ENCODE data around the gene FRY.
"Not testable (repeated sequence)": the region's sequence is repeated elsewhere in the genome, so short reads cannot be mapped to it uniquely, and the experiment has no call there.

The FRY gene

DNA sequence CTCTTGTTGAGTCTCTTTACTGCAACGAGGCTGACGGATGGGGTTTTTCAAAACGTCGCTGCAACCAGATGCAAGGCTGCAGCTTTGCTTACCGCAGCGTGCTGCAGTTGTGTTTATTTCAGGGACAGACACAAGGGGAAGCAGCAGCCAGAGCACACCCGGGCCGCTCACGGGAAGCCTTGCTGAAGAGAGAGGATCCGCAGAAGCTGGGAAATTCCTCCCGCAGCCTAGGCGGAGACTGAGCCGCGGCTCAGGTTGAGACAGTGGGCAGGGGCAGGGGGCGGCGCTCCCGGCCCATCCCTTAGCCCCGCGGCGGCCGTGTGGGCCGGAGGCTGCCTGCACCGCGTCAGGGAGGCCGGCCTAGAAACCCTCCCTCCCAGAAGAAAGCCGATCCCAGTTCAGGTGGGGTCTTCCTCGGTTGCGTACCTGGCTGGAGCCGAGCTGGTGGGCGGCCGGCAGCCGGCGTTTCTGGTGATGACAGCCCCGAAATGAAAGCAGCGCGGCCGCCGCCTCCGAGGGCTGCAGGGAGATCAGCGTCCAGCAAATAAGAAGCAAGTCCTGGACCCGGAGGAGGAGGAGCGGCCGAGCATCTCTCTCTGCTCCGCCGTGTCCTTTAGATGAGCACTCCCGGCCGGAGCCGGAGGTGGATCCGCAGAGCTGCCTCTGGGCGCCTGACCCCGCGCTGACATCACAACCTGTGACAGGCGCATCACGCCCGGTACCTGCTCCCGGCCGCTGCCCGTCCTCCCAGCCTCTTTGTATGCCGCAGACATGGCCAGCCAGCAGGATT is at the start of gene FRY:
Gene FRY (plus strand): TSS at position 750 of the 790 bp plus-strand sequence. CDS start 22 bp downstream, at position 772.
- no peak for DNase-seq (ENCODE audit: low read depth, low spot score)

DNA sequence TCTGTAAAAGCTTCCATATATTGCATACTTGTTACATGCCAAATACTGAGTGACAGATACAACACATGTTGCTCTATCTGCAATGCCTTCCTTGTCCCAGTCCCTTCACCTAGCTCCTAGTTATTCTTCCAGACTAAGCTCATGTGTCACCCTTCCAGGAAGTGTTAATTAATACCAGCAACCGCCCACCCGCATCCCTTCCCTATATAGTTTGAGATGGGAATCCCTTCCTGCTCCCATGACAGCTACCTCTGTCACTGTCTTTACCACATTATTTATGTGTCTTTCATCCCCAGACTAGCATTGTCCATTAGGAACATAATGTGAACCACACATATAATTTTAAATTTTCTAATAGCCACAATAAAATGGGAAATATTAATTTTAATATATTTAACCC is 49.5 kb upstream of the FRY start:
- no peak for DNase-seq (ENCODE audit: low read depth, low spot score)

DNA sequence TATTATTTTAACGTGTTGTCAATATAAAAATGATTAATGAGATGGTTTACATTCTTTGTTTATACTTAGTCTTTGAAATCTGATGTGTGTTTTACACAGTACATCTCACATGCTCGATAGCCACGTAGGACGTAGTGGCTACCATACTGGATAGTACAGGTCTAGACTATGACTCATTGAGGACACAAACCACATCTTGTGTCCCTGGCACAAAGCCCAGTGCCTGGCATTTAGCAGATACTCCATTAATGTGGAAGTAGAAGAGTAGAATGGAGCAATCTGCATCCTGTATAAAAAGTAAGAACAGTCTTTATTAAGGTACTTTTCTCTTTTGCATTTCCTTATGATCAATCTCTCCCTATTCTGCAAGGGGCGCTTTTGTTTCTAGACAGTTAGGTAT is 49.0 kb upstream of the FRY start:
- no peak for DNase-seq (ENCODE audit: low read depth, low spot score)

DNA sequence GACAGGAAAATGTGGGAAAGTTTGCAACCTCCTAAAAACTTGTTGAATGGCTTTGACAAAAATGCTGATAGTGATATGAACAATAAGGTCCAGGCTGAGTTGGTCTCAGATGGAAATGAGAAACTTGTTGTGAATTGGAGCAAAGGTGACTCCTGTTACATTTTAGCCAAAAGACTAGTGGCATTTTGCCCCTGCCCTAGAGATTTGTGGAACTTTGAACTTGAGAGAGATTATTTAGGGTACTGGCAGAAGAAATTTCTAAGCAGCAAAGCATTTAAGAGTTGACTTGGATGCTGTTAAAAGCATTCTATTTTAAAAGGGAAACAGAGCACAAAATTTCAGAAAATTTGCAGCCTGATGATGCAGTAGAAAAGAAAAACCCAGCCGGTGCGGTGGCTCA is 47.9 kb upstream of the FRY start:
- DNase-seq (ENCODE audit: low read depth, low spot score), result not testable (repeated sequence)

DNA sequence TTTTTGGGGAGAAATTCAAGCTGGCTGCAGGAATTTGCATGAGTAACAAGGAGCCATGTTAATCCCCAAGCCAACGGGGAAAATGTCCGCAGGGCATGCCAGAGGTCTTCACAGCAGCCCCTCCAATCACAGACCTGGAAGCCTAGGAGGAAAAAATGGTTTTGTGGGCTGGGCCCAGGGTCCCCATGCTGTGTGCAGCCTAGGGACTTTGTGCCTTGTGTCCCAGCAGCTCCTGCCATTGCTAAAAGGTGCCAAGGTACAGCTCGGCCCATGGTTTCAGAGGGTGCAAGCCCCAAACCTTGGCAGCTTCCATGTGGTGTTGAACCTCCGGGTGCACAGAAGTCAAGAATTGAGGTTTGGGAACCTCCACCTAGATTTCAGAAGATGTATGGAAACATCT is 47.2 kb upstream of the FRY start:
- not testable (repeated sequence) for DNase-seq (ENCODE audit: low read depth, low spot score)

DNA sequence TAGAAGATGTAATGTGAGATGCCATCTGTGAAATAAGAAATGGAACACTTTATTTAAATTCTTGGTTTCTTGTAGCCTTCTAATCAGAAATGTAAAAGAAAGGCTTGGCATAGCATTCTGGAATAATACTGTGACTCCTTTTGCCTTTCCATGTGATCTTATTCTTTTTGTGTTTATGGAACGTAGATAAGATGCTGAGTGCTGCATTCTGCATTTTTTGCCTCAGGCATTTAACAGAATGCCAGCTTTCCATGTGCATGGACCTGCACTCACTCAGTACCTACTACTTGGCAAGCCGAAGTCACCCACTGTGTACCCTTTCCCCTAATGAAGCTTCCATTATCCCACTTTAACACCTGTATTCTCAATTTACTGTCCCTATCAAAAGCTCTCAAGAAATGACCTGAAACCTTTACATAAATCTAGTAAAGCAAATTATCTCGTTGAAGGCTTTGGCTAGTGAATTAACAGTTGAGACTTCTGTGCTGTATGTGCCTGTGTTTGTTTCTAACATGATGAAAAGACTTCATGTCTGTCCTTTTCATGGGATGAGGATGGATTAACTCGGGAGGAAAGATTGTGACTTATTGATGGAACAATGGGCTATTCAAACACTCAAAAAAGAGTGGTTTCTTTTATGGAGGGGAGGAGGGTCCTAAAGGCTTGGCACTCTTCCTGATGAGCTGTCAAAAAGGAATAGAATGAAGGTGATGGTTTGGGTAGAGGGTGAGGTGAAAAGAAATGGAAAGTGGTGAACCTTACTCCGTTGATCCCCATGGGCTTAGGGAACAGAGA is 44.7 kb upstream of the FRY start:
- no peak for DNase-seq (ENCODE audit: low read depth, low spot score)

DNA sequence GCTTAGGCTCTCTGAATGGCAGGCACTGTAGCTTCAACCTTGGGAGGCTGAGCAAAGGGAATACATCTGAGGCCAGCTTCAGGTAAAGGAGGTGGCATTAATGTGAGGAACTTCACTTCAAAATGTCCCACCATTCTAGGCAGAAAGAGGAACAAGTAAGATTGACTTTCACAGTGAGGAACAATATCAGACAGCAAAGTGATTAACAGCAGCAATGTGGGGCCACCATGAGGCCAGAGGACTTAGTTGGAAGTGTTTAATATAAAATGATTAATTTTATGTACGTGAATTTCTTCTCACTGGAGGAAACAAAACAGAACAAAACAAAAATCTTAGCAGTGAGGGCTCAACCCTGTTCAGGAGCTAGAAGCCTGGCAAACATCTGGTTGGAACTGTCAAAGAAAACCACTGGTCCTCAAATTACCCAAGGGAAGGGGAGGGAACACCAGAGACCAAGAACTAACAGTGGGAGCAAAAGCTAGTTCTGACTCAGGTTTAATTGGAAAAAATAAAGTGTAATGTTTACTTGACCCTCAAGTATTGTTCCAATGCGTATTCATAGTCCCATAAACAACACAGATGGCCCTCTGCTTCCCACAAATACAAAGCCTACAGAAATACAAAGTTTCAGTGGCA is 43.9 kb upstream of the FRY start:
- no peak for DNase-seq (ENCODE audit: low read depth, low spot score)

DNA sequence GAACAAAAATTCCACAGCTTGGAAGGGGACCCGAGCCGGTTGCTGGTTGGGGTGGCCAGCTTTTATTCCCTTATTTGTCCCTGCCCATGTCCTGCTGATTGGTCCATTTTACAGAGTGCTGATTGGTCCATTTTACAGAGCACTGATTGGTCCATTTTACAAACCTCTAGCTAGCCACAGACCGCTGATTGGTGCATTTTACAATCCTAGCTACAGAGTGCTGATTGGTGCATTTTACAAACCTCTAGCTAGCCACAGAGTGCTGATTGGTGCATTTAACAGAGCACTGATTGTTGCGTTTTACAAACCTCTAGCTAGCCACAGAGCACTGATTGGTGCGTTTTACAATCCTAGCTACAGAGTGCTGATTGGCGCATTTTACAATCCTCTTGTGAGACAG is 37.2 kb upstream of the FRY start:
- DNase-seq (ENCODE audit: low read depth, low spot score), result not testable (repeated sequence)

DNA sequence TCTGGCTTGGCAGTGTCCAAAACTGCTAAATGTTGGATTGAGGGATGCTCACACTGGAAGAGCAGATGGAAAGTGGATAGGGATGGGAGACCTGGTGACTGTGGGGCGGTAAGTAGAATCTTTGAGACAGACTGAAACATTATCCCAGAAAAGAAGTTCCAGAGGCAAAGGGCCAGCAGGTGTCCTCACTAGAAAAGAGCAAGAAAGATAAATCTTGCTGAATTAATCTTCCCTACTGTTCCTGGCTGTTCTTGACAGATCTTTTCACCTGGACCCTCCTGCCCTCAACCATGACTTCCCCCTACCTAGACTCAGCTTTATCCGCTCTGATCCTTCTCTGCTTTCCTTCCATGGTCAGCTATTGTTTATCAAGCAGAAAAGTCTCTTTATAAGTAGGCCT is 35.0 kb upstream of the FRY start:
- DNase-seq (ENCODE audit: low read depth, low spot score), result no peak

DNA sequence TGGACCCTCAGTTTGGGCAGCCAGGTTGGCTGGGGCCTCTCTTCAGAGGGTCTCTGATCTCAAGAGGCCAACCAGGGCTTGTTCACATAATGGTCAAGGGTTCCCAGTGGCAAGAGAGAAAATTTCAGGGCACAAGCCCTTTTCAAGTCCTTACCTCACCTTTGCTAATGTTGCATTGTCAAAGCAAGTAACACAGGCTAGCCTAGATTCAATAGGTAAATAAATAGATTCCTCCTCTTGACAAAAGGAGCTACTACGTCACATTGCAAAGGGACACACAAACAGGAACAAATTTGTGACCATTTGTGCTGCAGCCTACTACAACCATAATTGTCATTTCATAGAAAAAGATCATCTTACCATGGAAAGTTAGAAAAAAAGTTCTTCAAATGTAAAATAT is 33.9 kb upstream of the FRY start:
- no peak for DNase-seq (ENCODE audit: low read depth, low spot score)

DNA sequence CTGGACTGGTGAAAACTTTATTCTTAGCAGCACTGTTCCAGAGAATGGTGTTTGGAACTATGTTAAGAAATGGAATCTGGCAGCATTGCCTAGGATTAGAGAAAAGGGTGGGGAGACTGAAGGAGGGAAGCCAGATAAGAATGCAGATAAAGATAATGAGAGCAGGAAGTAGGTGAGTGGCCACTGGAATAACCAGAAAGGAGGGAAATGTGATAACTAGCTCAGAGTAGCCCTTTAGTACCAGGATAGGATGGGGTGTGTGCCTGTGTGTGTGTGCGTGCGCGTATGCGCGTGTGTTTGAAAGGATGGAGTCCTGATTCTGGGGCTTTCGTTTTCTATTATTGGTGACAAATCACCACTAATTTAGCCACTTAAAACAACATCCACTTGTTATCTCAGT is 33.4 kb upstream of the FRY start:
- DNase-seq (ENCODE audit: low read depth, low spot score), result no peak

DNA sequence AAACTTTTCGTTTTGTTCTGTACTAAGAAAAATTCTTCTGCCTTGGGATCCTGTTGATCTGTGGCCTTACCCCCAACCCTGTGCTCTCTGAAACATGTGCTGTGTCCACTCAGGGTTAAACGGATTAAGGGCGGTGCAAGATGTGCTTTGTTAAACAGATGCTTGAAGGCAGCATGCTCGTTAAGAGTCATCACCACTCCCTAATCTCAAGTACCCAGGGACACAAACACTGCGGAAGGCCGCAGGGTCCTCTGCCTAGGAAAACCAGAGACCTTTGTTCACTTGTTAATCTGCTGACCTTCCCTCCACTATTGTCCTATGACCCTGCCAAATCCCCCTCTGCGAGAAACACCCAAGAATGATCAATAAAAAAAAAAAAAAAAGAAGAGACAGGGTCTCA is 30.8 kb upstream of the FRY start:
- not testable (repeated sequence) for DNase-seq (ENCODE audit: low read depth, low spot score)

DNA sequence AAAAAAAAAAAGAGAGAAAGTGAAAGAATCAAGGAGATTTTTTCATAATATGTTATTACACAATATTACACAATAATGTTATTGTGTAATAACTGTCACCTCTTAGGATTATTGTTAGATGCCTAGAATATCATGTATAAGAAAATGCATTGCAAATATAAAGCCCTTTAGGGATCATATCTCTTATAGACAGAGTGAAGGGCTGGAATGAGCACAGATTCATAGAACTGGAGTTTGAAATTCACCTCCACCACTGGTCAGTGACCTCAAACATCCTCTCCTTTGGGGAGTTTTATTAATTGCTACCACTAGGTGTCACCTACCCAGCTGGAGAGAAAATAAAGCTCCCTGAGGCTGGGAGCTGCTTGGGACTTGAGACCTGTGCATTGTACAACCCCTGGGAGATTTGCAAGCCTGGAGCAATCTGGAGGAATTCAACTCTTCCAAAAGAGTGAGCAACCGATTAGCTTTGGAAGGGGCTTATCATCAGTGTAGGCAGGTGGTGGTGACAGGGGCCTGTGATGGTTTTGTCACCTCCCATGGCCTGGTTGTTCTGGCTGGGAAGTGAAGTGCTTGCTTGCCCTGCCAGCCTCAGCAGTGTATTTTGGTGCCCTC is 30.3 kb upstream of the FRY start:
- DNase-seq (ENCODE audit: low read depth, low spot score), result no peak

DNA sequence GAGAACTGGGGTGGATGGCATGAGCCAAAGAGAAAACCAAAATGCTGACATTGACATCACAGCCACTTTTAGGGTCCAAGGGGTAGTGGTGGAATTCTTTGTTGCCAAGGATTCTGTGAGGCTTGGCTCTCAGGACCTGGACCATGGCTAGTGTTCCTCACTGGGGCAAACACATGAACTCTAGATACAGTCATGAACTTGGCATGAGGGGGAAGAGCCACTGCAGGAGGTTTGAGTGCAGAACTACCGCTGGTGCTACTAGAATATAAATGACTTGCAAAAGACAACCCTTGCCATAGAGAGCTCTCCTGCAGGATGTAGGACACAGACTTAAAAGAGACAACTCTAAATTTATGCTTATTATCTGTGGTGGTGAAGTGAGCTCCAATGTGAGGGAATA is 29.8 kb upstream of the FRY start:
- no peak for DNase-seq (ENCODE audit: low read depth, low spot score)

DNA sequence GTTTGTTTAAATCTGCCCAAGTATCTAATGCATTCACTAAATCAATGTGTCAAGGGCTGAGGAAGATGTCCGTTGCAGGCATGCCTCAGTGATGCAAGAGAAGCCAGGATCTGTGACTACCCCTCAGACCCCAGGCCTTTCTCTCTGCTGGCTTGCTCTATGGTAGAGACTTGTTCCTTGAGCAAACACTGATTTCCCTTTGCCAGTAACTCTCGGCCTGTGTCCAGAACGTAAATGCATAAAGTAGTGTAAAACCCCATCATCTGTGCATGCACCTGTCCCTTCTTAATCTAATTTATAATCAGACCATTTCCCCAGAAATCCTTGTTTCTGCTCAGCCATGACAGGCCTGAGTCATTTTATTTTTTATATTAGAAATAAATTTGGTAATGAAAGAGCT is 28.7 kb upstream of the FRY start:
- DNase-seq (ENCODE audit: low read depth, low spot score), result no peak

DNA sequence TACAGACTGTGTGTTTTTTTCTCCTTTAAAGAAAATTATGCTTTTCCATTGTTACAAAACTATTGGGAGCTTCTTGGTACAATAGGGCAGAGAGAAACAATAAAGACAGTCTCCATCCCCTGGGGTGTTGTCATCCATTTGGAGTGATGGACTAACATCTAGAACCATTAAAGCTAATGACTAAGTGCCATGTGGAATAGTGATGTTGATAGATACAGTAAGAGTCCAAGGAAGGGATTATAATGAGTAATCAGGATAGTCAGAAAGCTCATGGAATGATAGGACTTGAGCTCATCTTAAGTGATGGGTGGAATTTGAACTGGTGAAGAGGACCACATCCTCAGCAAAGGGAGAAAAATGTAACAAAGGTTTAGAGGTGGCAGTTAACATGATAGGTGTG is 24.1 kb upstream of the FRY start:
- DNase-seq (ENCODE audit: low read depth, low spot score), result no peak

DNA sequence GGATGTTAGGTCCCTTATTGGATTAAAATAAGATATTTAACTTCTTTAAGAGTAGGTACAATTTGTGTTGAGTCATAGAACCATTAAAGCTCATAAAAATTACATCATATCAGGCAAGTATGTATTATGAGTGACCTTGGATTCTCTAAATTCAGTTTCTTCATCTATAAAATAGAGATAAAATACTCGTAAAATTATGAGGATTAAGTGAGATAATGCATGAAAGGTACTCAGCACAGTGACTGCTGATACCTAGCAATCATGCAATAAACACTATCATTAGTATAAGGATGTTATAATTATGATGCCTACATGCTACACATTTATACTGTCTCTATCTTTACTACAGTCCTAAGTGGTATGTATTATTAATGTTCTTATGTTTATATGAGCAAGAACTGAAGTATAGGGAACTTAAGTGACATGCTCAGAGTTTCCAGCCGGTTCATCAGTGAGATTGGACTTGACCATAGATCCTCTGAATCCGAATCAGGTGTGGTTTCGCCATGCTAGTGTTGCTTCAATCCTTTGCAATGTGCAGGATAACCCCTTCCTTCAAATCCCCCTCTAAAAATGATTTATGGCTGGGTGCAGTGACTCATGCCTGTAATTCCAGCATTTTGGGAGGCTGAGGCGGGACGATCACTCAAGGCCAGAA is 22.9 kb upstream of the FRY start:
- DNase-seq (ENCODE audit: low read depth, low spot score), result no peak

DNA sequence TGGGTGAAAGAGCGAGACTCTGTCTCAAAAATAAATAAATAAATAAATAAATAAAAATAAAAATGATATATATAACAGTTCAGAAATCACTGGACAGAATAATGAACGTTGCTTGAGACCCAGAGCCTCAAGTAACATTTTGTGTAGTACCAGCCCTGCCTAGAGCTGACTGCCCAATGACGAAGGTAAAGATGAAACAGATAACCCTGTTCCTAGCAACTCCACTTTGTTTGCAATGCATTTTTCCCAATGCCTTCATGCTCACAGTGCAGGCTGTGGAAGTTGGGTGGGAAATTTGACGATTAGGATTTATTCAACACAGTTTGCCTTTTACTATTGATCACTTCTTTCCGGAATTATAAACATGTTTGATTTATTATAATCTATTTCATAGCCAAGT is 22.2 kb upstream of the FRY start:
- DNase-seq (ENCODE audit: low read depth, low spot score), result no peak

DNA sequence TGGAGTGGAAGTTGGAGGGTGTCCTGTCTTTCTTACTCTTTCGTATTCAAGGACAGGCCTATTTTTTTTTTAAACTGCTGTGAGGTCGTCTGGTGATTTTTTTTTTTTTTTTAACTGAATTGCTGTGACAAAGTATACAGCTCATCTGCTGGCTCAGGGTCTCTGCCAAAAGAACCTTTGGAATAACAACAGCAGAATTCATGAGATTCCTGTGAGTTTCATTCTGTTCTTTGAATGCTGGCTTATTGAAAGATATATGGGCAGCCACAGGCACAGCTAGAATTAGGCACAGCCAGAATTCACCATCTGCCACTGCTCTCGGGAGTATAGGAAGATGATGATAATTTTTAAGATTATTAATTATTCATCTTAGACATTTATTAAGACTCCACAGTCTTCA is 21.4 kb upstream of the FRY start:
- no peak for DNase-seq (ENCODE audit: low read depth, low spot score)

DNA sequence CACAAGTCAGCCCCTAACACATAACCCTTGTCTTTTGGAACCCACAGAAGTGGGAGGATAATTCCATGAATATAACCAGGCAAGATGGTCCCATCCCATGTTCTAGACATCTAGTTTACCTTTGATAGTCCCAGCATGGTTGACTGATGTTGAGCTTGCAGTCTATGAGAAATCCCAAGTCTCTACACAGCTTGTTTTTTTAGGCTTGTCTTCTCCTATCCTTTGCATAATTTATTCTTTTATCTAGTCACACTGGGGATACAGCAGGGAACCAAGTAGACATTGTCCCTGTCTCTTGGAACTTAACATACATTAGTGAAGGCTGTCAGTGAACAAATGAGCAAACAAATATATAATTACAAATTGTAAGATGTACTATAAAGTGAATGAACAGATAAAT is 19.6 kb upstream of the FRY start:
- no peak for DNase-seq (ENCODE audit: low read depth, low spot score)

DNA sequence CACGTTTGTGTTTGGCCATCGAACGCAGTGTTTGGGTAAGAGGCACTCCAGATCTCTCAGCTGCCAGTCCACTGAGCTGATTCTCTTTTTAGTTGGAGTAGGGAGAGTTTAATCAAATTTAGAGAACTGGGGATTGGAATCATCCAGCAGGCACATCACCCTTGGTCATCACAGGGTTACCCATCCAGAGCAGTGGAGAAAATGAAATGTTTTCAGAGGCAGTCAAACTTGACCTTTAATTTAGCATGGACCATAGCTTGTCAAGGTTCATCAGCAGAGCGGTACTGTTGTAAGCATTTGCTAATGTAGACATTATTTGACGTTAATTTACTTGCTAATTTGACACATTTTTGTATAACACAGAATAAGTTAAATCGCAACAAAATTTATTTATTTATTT is 18.4 kb upstream of the FRY start:
- no peak for DNase-seq (ENCODE audit: low read depth, low spot score)

DNA sequence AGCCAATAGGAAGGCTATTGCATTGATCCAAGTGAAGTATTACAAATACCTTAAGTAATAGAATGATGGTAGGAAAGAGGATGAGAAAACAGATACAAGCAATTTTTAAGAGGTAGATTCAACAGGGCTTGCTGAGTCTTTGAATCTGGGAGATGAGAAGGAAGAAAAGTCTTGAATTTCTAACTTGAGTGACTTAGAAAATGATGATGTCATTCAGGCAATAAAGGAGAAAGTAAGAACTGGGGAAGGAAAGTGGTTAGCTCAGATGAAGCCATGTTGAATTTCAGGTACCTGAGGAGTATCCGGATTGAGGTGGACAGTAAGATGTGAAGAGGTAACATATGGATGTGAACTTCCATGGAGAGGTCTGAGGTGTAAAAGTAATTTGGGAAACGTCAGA is 15.5 kb upstream of the FRY start:
- no peak for DNase-seq (ENCODE audit: low read depth, low spot score)

All from activated CD4-positive, CD25-positive, alpha-beta regulatory T cell treated with anti-CD3 and anti-CD28 coated beads, Interleukin-2, amount 50 U/mL, for 16 hours (primary cell).